Fibroblast of peridontal ligament (primary cell): ENCODE results near the gene MTIF3.

Experiments used
- DNase-seq: peaks from one replicate; pipeline ENCODE4 v3.0.0-alpha.2; 2010; ENCODE audit errors: extremely low read depth

MTIF3 gene

GRCh38 chr13:27455331-27455855, 5.0 kb upstream of the MTIF3 start:
- DNase-seq, result peak; percentile 30

- DNase-seq, result peak; percentile 43
Observed at GRCh38 chr13:27450921-27451471, 632 bp upstream of the MTIF3 start.

GRCh38 chr13:27449081-27449603, 1.2 kb downstream of the MTIF3 start:
- no peak for DNase-seq

GRCh38 chr13:27448308-27448707, 2.1 kb downstream of the MTIF3 start:
- no peak for DNase-seq

- DNase-seq, result no peak
Observed at GRCh38 chr13:27446986-27447583, 3.3 kb downstream of the MTIF3 start.

- DNase-seq, result no peak
Observed at GRCh38 chr13:27442797-27443196, 7.6 kb downstream of the MTIF3 start.

GRCh38 chr13:27442071-27442647, 8.2 kb downstream of the MTIF3 start:
- DNase-seq, result no peak

GRCh38 chr13:27440408-27440807, 10.0 kb downstream of the MTIF3 start:
- no peak for DNase-seq

GRCh38 chr13:27437126-27437525, 13.2 kb downstream of the MTIF3 start:
- no peak for DNase-seq

- DNase-seq, result no peak
Observed at GRCh38 chr13:27432611-27433210, 17.7 kb downstream of the MTIF3 start.

GRCh38 chr13:27432180-27432579, 18.2 kb downstream of the MTIF3 start:
- DNase-seq, result no peak

GRCh38 chr13:27428160-27428559, 22.2 kb downstream of the MTIF3 start:
- DNase-seq, result no peak

- DNase-seq, result no peak
Observed at GRCh38 chr13:27427641-27428040, 22.7 kb downstream of the MTIF3 start.

- peak; percentile 73 for DNase-seq
Observed at GRCh38 chr13:27425918-27426630, 24.3 kb downstream of the MTIF3 start.

GRCh38 chr13:27425158-27425917, 25.0 kb downstream of the MTIF3 start:
- peak; percentile 21 for DNase-seq

GRCh38 chr13:27424246-27425157, 25.9 kb downstream of the MTIF3 start, which contains the start of gene GTF3A:
TSS of gene GTF3A (plus strand) at chr13:27424619.
- DNase-seq, result peak; percentile 76

- no peak for DNase-seq
Observed at GRCh38 chr13:27423333-27423732, 27.0 kb downstream of the MTIF3 start.

GRCh38 chr13:27421101-27421871, 29.1 kb downstream of the MTIF3 start:
- DNase-seq, result no peak

- peak; percentile 14 for DNase-seq
Observed at GRCh38 chr13:27419328-27419727, 31.0 kb downstream of the MTIF3 start.
